Esophagus squamous epithelium (tissue), 4 donors: Measurements from ENCODE around the gene STEEP1.
A peak's percentile ranks its signal among the peaks of the same experiment; 100 is the strongest.

ENCODE experiments used
- CTCF ChIP-seq, 6 experiments: fragments of 450-650 bp in 4 of 6; fragments of 200-600 bp in 2 of 6; sonication (generic) in 2 of 6; IDR thresholded peaks; one replicate each; pipeline ENCODE4 v1.5.1; 2016 to 2019; ENCODE audit warnings: antibody characterized with exemption in 6 of 6, mild to moderate bottlenecking in 4 of 6, moderate library complexity in 4 of 6
- POLR2A ChIP-seq, 4 donors: fragments of 450-650 bp; IDR thresholded peaks; one replicate each; pipeline ENCODE4 v1.6.1; 2017; ENCODE audit warnings: antibody characterized with exemption in 4 of 4, mild to moderate bottlenecking in 4 of 4, moderate library complexity in 3 of 4

GRCh38 chrX:119606280-119607017 is 41.2 kb upstream of the STEEP1 start, which contains the start of gene NKRF:
- no peak for TF ChIP-seq CTCF (IDR thresholded peaks at IDR 0.05)
- peak in 3 of 4 donors; percentile 42 to 87 (median 71) for TF ChIP-seq POLR2A (IDR thresholded peaks at IDR 0.05)
